H1 (cell line): ENCODE results near the gene DNAJB6. TPM values are rescaled to one million over a fixed set of nuclear protein-coding genes. Genes with fewer than 3 reads are reported as not detected.

Experiments used
- CTCF ChIA-PET: fragments of 300-600 bp; sonication (Branson Sonifier 250); formaldehyde crosslinking; loops from one replicate; lab custom pipeline; 2021; ENCODE audit not compliant: partially characterized antibody; lab: Charles Lee
- POLR2A ChIA-PET: fragments of 300-600 bp; sonication (Branson Sonifier 250); formaldehyde crosslinking; loops from one replicate; lab custom pipeline; 2021; ENCODE audit warnings: inconsistent platforms; ENCODE audit not compliant: partially characterized antibody; lab: Charles Lee
- DNase-seq, 2 experiments: peaks; one replicate each; pipeline versions ENCODE4 v3.0.0 to v3.0.0-alpha.2; 2010 to 2022; ENCODE audit warnings: low spot score in 2 of 2, low read depth in 1 of 2, mixed read lengths in 1 of 2
- FAIRE-seq: peaks from 2 replicates; lab custom pipeline; 2011; peaks lifted over from hg19 to GRCh38; lab: Jason Lieb, UNC
- H2AFZ ChIP-seq: 2 replicates; pipeline ENCODE4 v1.8.1; 2012; ENCODE audit warnings: low read length, inconsistent platforms
- H2AK5ac ChIP-seq: 2 replicates; pipeline ENCODE4 v1.6.1; 2013; ENCODE audit warnings: low read depth, low read length
- H2BK120ac ChIP-seq: replicated peaks from 2 replicates; pipeline ENCODE3; 2013; ENCODE audit warnings: low read depth, low read length, inconsistent platforms
- H2BK12ac ChIP-seq: 2 replicates; pipeline ENCODE4 v1.6.1; 2013; ENCODE audit warnings: low read depth, low read length
- H2BK15ac ChIP-seq: 2 replicates; pipeline ENCODE4 v1.6.1; 2013; ENCODE audit warnings: low read length
- H2BK20ac ChIP-seq: 2 replicates; pipeline ENCODE4 v1.6.1; 2013; ENCODE audit warnings: low read length
- H2BK5ac ChIP-seq: 2 replicates; pipeline ENCODE4 v1.6.1; 2013; ENCODE audit warnings: low read depth, low read length
- H3K14ac ChIP-seq: 2 replicates; pipeline ENCODE4 v1.6.1; 2013; ENCODE audit warnings: inconsistent platforms; ENCODE audit not compliant: insufficient read length
- H3K18ac ChIP-seq: 2 replicates; pipeline ENCODE4 v1.6.1; 2013; ENCODE audit warnings: low read length; ENCODE audit errors: extremely low read depth
- H3K23ac ChIP-seq: 2 replicates; pipeline ENCODE4 v1.6.1; 2013; ENCODE audit warnings: inconsistent platforms; ENCODE audit not compliant: insufficient read length
- H3K23me2 ChIP-seq: 2 replicates; pipeline ENCODE4 v1.6.1; 2013; ENCODE audit warnings: low read depth, low read length
- H3K27ac ChIP-seq: 2 replicates; pipeline ENCODE4 v1.6.1; 2011; ENCODE audit warnings: low read depth, low read length, inconsistent platforms
- H3K27me3 ChIP-seq, 4 experiments: replicated peaks in 1 of 4; 1 replicate in 1 of 4; 2 replicates in 3 of 4; pipeline versions ENCODE4 v1.6.1 to v1.8.1; 2011 to 2013; ENCODE audit warnings: low read length in 3 of 4, mild to moderate bottlenecking in 3 of 4, inconsistent platforms in 2 of 4, mixed read lengths in 2 of 4, moderate library complexity in 1 of 4; ENCODE audit not compliant: control insufficient read depth in 3 of 4, insufficient read depth in 3 of 4; ENCODE audit errors: extremely low read depth in 1 of 4
- H3K36me3 ChIP-seq, 4 experiments: 2 replicates each; pipeline versions ENCODE4 v1.6.1 to v1.8.1; 2011 to 2013; ENCODE audit warnings: mild to moderate bottlenecking in 4 of 4, low read length in 3 of 4, moderate library complexity in 2 of 4, control low read depth in 1 of 4, inconsistent platforms in 1 of 4; ENCODE audit not compliant: insufficient read depth in 4 of 4, control insufficient read depth in 2 of 4
- H3K4ac ChIP-seq: replicated peaks from 2 replicates; pipeline ENCODE3; 2013; ENCODE audit warnings: low read length, low read depth, mixed read lengths, inconsistent platforms; ENCODE audit not compliant: insufficient read length
- H3K4me1 ChIP-seq, 4 experiments: replicated peaks in 1 of 4; 1 replicate in 1 of 4; 2 replicates in 3 of 4; pipeline versions ENCODE4 v1.6.1 to v1.8.1; 2011 to 2013; ENCODE audit warnings: low read length in 3 of 4, inconsistent platforms in 2 of 4, mixed read lengths in 1 of 4; ENCODE audit not compliant: insufficient read depth in 4 of 4, control insufficient read depth in 3 of 4
- H3K4me2 ChIP-seq, 2 experiments: 2 replicates each; pipeline versions ENCODE4 v1.6.1 to v1.8.1; 2011 to 2013; ENCODE audit warnings: low read depth in 2 of 2, low read length in 2 of 2, control low read depth in 1 of 2, inconsistent platforms in 1 of 2, mild to moderate bottlenecking in 1 of 2; ENCODE audit not compliant: insufficient read depth in 1 of 2
- H3K4me3 ChIP-seq, 4 experiments: fragments of 200-600, 300-600 bp in 1 of 4; sonication (generic), shearing (Covaris generic), sonication (Bioruptor Twin) in 1 of 4; 2 replicates each; pipeline versions ENCODE4 v1.5.1 to v1.8.1; 2011 to 2016; ENCODE audit warnings: low read length in 4 of 4, low read depth in 3 of 4, control low read depth in 2 of 4, inconsistent platforms in 2 of 4, mild to moderate bottlenecking in 2 of 4, mixed read lengths in 1 of 4, moderate library complexity in 1 of 4; ENCODE audit not compliant: insufficient read depth in 2 of 4; ENCODE audit errors: extremely low read depth in 1 of 4
- H3K56ac ChIP-seq: replicated peaks from 2 replicates; pipeline ENCODE3; 2013; ENCODE audit warnings: low read depth, mild to moderate bottlenecking, mixed read lengths, low read length, inconsistent platforms; ENCODE audit not compliant: insufficient read length
- H3K79me1 ChIP-seq: 2 replicates; pipeline ENCODE4 v1.6.1; 2013; ENCODE audit warnings: low read depth, low read length, control low read depth
- H3K79me2 ChIP-seq, 2 experiments: 2 replicates each; pipeline versions ENCODE4 v1.6.1 to v1.8.1; 2012 to 2013; ENCODE audit warnings: low read length in 2 of 2, mild to moderate bottlenecking in 2 of 2, inconsistent platforms in 1 of 2; ENCODE audit not compliant: insufficient read depth in 2 of 2, control insufficient read depth in 1 of 2
- H3K9ac ChIP-seq, 4 experiments: replicated peaks in 1 of 4; 1 replicate in 1 of 4; 2 replicates in 3 of 4; pipeline versions ENCODE4 v1.6.1 to v1.8.1; 2011 to 2013; ENCODE audit warnings: low read depth in 3 of 4, low read length in 3 of 4, control low read depth in 2 of 4, mild to moderate bottlenecking in 2 of 4, moderate library complexity in 2 of 4, inconsistent platforms in 1 of 4; ENCODE audit errors: extremely low read depth in 1 of 4
- H3K9me3 ChIP-seq, 2 experiments: 2 replicates each; pipeline versions ENCODE4 v1.6.1 to v1.8.1; 2012 to 2013; ENCODE audit warnings: mild to moderate bottlenecking in 2 of 2, moderate library complexity in 2 of 2, control low read depth in 1 of 2, inconsistent platforms in 1 of 2, low read depth in 1 of 2, low read length in 1 of 2, mixed read lengths in 1 of 2; ENCODE audit not compliant: insufficient read depth in 2 of 2
- H4K20me1 ChIP-seq, 2 experiments: replicated peaks in 1 of 2; 2 replicates each; pipeline versions ENCODE3 to v1.8.1; 2011 to 2013; ENCODE audit warnings: inconsistent platforms in 2 of 2, low read length in 2 of 2, mild to moderate bottlenecking in 1 of 2; ENCODE audit not compliant: insufficient read depth in 2 of 2, control insufficient read depth in 1 of 2
- H4K5ac ChIP-seq: 2 replicates; pipeline ENCODE4 v1.6.1; 2013; ENCODE audit warnings: low read length, low read depth, mixed read lengths, inconsistent platforms; ENCODE audit not compliant: insufficient read length
- H4K8ac ChIP-seq: 2 replicates; pipeline ENCODE4 v1.8.0; 2013; ENCODE audit warnings: mild to moderate bottlenecking, moderate library complexity, low read length, inconsistent platforms; ENCODE audit not compliant: insufficient read depth; ENCODE audit errors: extremely low read depth
- H4K91ac ChIP-seq: replicated peaks from 2 replicates; pipeline ENCODE3; 2013; ENCODE audit warnings: low read length, mixed read lengths, inconsistent platforms; ENCODE audit not compliant: insufficient read length
- ASH2L ChIP-seq: fragments of 200-600, 300-600 bp; sonication (generic); IDR thresholded peaks from one replicate; pipeline ENCODE4 v1.7.1; 2017; ENCODE audit warnings: low read length
- CBX8 ChIP-seq: fragments of 300-800, 300-1000 bp; sonication (generic); IDR thresholded peaks from 2 replicates; pipeline ENCODE4 v1.7.1; 2016; ENCODE audit warnings: low read depth, low read length, borderline replicate concordance
- CTCF ChIP-seq, 3 experiments: IDR thresholded peaks; 1 replicate in 2 of 3; 2 replicates in 1 of 3; pipeline versions ENCODE4 v1.5.1 to v1.6.1; 2011; ENCODE audit warnings: low read length in 3 of 3, mild to moderate bottlenecking in 3 of 3, inconsistent platforms in 2 of 3, low read depth in 1 of 3, moderate library complexity in 1 of 3; ENCODE audit not compliant: insufficient read depth in 1 of 3; ENCODE audit errors: control extremely low read depth in 1 of 3
- WGBS, 2 experiments: shearing (Covaris generic) in 1 of 2; methylation state at CpG; one replicate each; pipeline versions ENCODE4 v1.1.6 to v1.1.7; 2013 to 2015; ENCODE audit warnings: low lambda C conversion rate in 2 of 2, mixed read lengths in 2 of 2, inconsistent platforms in 1 of 2, low coverage in 1 of 2, missing lambda C conversion rate in 1 of 2; ENCODE audit not compliant: insufficient replicate concordance in 2 of 2, insufficient coverage in 1 of 2, insufficient read length in 1 of 2; ENCODE audit errors: extremely low coverage in 1 of 2, missing lambda C conversion rate in 1 of 2; 5-methylcytosine and 5-hydroxymethylcytosine counted together
- polyA plus RNA-seq, 7 experiments: library from polyadenylated mRNA; depleted of rRNA in 3 of 7; stranded (reverse) in 5 of 7; unstranded in 2 of 7; fragments of >200 nt in 5 of 7; fragments of 200-250 nt in 2 of 7; gene quantifications; 1 replicate in 5 of 7; 2 replicates in 1 of 7; 4 replicates in 1 of 7; pipeline versions ENCODE4 v1.2.1 to v1.2.3, GENCODE V29; 2011 to 2013; ENCODE audit warnings: missing spikeins in 2 of 7, mixed read lengths in 2 of 7
- total RNA-seq: library from RNA; stranded (reverse); fragmentation: NEBNext Ultra II Directional; extraction: Animal tissue kit (Norgen Biotek cat#: 25700); gene quantifications from 2 replicates; pipeline ENCODE4 v1.2.1, GENCODE V29; 2021

Gene DNAJB6
- total and polyA plus RNA-seq, 2 of the 8 experiments (the other 6 are each of a cell fraction or from before 2014, with no cell fraction given): 166 to 295 TPM

GRCh38 chr7:157464111-157464970 lies 127.5 kb downstream of the DNAJB6 start:
- Histone ChIP-seq H2BK15ac (no peak overlapping the region), H3K4me3 (peak overlapping the region in 1 of 4 experiments; percentile 38; a peak in 1 of 8 replicates), H3K9me3 (no peaks in the 10 kb centered on the region), H3K23me2 (no peaks in the 10 kb centered on the region), H3K14ac (no peak overlapping the region), H3K4me1 (peaks cover 0 to 9% (median 5%) of the 10 kb centered on the region in 4 experiments; a peak in 4 of 7 replicates), H3K18ac (0 out of 2 replicates have a peak overlapping the region, but pooled peaks have one; percentile 6), H3K27ac (no peak overlapping the region), H3K4ac (no peak overlapping the region), H3K23ac (no peak overlapping the region), H3K27me3 (peaks cover 0 to 11% (median 1%) of the 10 kb centered on the region in 4 experiments; a peak in 3 of 7 replicates), H2BK5ac (peak overlapping the region; percentile 68; the same call in 1 of the 2 replicates), H4K8ac (peak overlapping the region; percentile 11), H2AK5ac (no peak overlapping the region), H3K4me2 (peak overlapping the region; percentile 9 to 45; a peak in 2 of 4 replicates), H4K5ac (no peak overlapping the region), H4K91ac (no peak overlapping the region), H4K20me1 (peaks cover 0 to 4% of the 10 kb centered on the region in 2 experiments), H3K36me3 (no peaks in the 10 kb centered on the region), H2AFZ (no peak overlapping the region), H3K79me2 (no peaks in the 10 kb centered on the region), H3K56ac (no peak overlapping the region), H2BK120ac (peak overlapping the region; percentile 49), H2BK12ac (no peak overlapping the region; the same call in 1 of the 2 replicates), H2BK20ac (no peak overlapping the region), H3K9ac (no peak overlapping the region), H3K79me1 (no peaks in the 10 kb centered on the region)
- CTCF ChIA-PET: interaction anchor here (0.6 to 1.6 kb wide), 3 partner anchors 11 to 530 kb away, joined by 3 to 8 read pairs (median 4); no protein-coding TSS in a partner anchor
- WGBS, 2 experiments: 34% methylated on average over 15 of the region's 15 CpGs; no CpG with 5 or more reads in 1 of the 2 experiments
- FAIRE-seq (no peak), DNase-seq (peak in 1 of 2 experiments; percentile 45)
- POLR2A ChIA-PET: interaction anchor here (0.8 kb wide), 1 partner anchor 15 kb away, joined by 3 read pairs; no protein-coding TSS in a partner anchor
- TF ChIP-seq CBX8: no peak
- 0 out of 4 replicates have a peak, but pooled peaks of 1 of the 3 experiments have one; percentile 1 for TF ChIP-seq CTCF (IDR thresholded peaks at IDR 0.05; ENCODE audit: control extremely low read depth in 1 of 3, insufficient read depth in 1 of 3, low read depth in 1 of 3, low read length in 3 of 3)
- peak; percentile 30 for TF ChIP-seq ASH2L
